Measurements from ENCODE around the gene RNF187. TPM values are rescaled to one million over a fixed set of nuclear protein-coding genes. Genes with fewer than 3 reads are reported as not detected.

RNF187 gene
- total and polyA plus RNA-seq, 8 donors = 8.9 to 44.6 (median 27.8) TPM

GRCh38 chr1:228488818-228489674 is 1.9 kb downstream of the RNF187 start:
- Histone ChIP-seq H3K9me3 (no peaks in the 10 kb centered on the region), H3K27me3 (no peaks in the 10 kb centered on the region), H3K4me1 (peaks cover 27 to 59% (median 45%) of the 10 kb centered on the region in 4 donors), H3K27ac (peak overlapping the region in 1 of 5 donors; percentile 99), H3K36me3 (peaks cover 29 to 46% (median 41%) of the 10 kb centered on the region in 4 donors), H3K4me3 (peak overlapping the region in 3 of 4 donors; percentile 79 to 87 (median 83))
- TF ChIP-seq EP300 (IDR thresholded peaks at IDR 0.05) = no peak
- TF ChIP-seq POLR2AphosphoS5 (IDR thresholded peaks at IDR 0.05) = no peak
- TF ChIP-seq POLR2A (IDR thresholded peaks at IDR 0.05) = no peak
- TF ChIP-seq, protein P1, sequence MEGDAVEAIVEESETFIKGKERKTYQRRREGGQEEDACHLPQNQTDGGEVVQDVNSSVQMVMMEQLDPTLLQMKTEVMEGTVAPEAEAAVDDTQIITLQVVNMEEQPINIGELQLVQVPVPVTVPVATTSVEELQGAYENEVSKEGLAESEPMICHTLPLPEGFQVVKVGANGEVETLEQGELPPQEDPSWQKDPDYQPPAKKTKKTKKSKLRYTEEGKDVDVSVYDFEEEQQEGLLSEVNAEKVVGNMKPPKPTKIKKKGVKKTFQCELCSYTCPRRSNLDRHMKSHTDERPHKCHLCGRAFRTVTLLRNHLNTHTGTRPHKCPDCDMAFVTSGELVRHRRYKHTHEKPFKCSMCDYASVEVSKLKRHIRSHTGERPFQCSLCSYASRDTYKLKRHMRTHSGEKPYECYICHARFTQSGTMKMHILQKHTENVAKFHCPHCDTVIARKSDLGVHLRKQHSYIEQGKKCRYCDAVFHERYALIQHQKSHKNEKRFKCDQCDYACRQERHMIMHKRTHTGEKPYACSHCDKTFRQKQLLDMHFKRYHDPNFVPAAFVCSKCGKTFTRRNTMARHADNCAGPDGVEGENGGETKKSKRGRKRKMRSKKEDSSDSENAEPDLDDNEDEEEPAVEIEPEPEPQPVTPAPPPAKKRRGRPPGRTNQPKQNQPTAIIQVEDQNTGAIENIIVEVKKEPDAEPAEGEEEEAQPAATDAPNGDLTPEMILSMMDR (IDR thresholded peaks at IDR 0.05) = no peak
- DNase-seq = no peak
- 88 to 92% (median 90%) methylated on average over 7 to 9 of the region's 9 CpGs for WGBS, 5 donors
- intact Hi-C loops (cut with DNase I; ENCODE audit: low total_unique reads) = no loop called here

- no peaks in the 10 kb centered on the region for H3K27me3 ChIP-seq
- peaks cover 24 to 53% (median 41%) of the 10 kb centered on the region in 4 donors for H3K4me1 ChIP-seq
- no peaks in the 10 kb centered on the region for H3K9me3 ChIP-seq
- no peak for DNase-seq
- H3K27ac ChIP-seq = no peak overlapping the region
- intact Hi-C loops (cut with DNase I; ENCODE audit: low total_unique reads) = no loop called here
- 82 to 90% (median 88%) methylated on average over 5 to 6 of the region's 6 CpGs for WGBS, 5 donors
- TF ChIP-seq, protein P1 (IDR thresholded peaks at IDR 0.05) = no peak
- no peak for TF ChIP-seq POLR2AphosphoS5 (IDR thresholded peaks at IDR 0.05)
- H3K36me3 ChIP-seq = peaks cover 39 to 60% (median 54%) of the 10 kb centered on the region in 4 donors
- no peak overlapping the region for H3K4me3 ChIP-seq
Observed at GRCh38 chr1:228490120-228491078, 3.2 kb downstream of the RNF187 start.

- H3K27ac ChIP-seq = no peak overlapping the region
- H3K4me1 ChIP-seq = peaks cover 10 to 37% (median 24%) of the 10 kb centered on the region in 4 donors
- DNase-seq = no peak
- H3K9me3 ChIP-seq = no peaks in the 10 kb centered on the region
- H3K4me3 ChIP-seq = no peak overlapping the region
- H3K27me3 ChIP-seq = no peaks in the 10 kb centered on the region
- intact Hi-C loops (cut with DNase I; ENCODE audit: low total_unique reads) = no loop called here
- no peak for TF ChIP-seq POLR2AphosphoS5 (IDR thresholded peaks at IDR 0.05)
- TF ChIP-seq, protein P1 (IDR thresholded peaks at IDR 0.05) = no peak
- no peak for TF ChIP-seq EP300 (IDR thresholded peaks at IDR 0.05)
- no peak for TF ChIP-seq POLR2A (IDR thresholded peaks at IDR 0.05)
- 90 to 96% (median 95%) methylated on average over 28 of the region's 28 CpGs for WGBS, 5 donors
- peaks cover 39 to 79% (median 76%) of the 10 kb centered on the region in 4 donors for H3K36me3 ChIP-seq
Observed at GRCh38 chr1:228493141-228494043, 6.2 kb downstream of the RNF187 start.

Measured in stomach (tissue), 9 donors.